PC-3 (cell line): ENCODE results near the gene LPCAT1. TPM values are rescaled to one million over a fixed set of nuclear protein-coding genes. Genes with fewer than 3 reads are reported as not detected.

ENCODE experiments used
- ATAC-seq: fragments of 200-7000 bp; cut with Tn5 transposase; 2 replicates; pipeline ENCODE4 v1.9.1; 2020; ENCODE audit warnings: mild to moderate bottlenecking, moderate library complexity
- BruUV-seq: library from RNA; stranded (reverse); fragments of 400-500 nt; replicated peaks from 2 replicates; lab custom pipeline; 2021; lab: Mats Ljungman, UMichigan
- CTCF ChIA-PET: fragments of 300-600 bp; sonication (Branson Sonifier 250); formaldehyde crosslinking; loops from one replicate; lab custom pipeline; 2022; ENCODE audit warnings: antibody characterized with exemption; lab: Charles Lee
- POLR2A ChIA-PET: fragments of 300-600 bp; sonication (Branson Sonifier 250); formaldehyde crosslinking; loops from one replicate; lab custom pipeline; 2022; ENCODE audit warnings: antibody characterized with exemption; ENCODE audit not compliant: unreplicated experiment; lab: Charles Lee
- DNase-seq: peaks from one replicate; pipeline ENCODE4 v3.0.0-alpha.2; 2015
- H2AFZ ChIP-seq: fragments of 300-600 bp; sonication (generic); 2 replicates; pipeline ENCODE4 v1.6.0; 2016; ENCODE audit warnings: antibody characterized with exemption, low read length
- H3F3A ChIP-seq: fragments of 300-600 bp; sonication (generic); one replicate; pipeline ENCODE4 v1.6.0; 2017; ENCODE audit warnings: antibody characterized with exemption, low read length, control low read depth, mild to moderate bottlenecking; ENCODE audit not compliant: unreplicated experiment
- H3K27ac ChIP-seq: fragments of 300-600 bp; sonication (generic); 2 replicates; pipeline ENCODE4 v1.5.1; 2016; ENCODE audit warnings: mild to moderate bottlenecking, low read length
- H3K27me3 ChIP-seq: fragments of 300-600 bp; sonication (generic); 2 replicates; pipeline ENCODE4 v1.6.1; 2016; ENCODE audit warnings: low read length, mixed read lengths
- H3K36me3 ChIP-seq: fragments of 300-600 bp; sonication (generic); 2 replicates; pipeline ENCODE4 v1.6.1; 2016; ENCODE audit warnings: low read depth, mixed run types, low read length, mixed read lengths
- H3K4me1 ChIP-seq: fragments of 300-600 bp; sonication (generic); 2 replicates; pipeline ENCODE4 v1.5.1; 2016; ENCODE audit warnings: low read length; ENCODE audit not compliant: insufficient read depth
- H3K4me2 ChIP-seq: fragments of 300-600 bp; sonication (generic); 2 replicates; pipeline ENCODE4 v1.6.0; 2016; ENCODE audit warnings: low read length
- H3K4me3 ChIP-seq: fragments of 300-600 bp; sonication (generic); 2 replicates; pipeline ENCODE4 v1.5.1; 2016; ENCODE audit warnings: mild to moderate bottlenecking, low read length, mixed read lengths
- H3K79me2 ChIP-seq: fragments of 300-600 bp; sonication (generic); 2 replicates; pipeline ENCODE4 v1.6.1; 2017; ENCODE audit warnings: low read length, mixed read lengths
- H3K9ac ChIP-seq: fragments of 300-600 bp; sonication (generic); 2 replicates; pipeline ENCODE4 v1.6.0; 2016; ENCODE audit warnings: mild to moderate bottlenecking, low read length
- H3K9me2 ChIP-seq: fragments of 300-600 bp; sonication (generic); replicated peaks from 2 replicates; pipeline ENCODE4 v1.6.1; 2016; ENCODE audit warnings: mixed run types, low read length, mixed read lengths
- H3K9me3 ChIP-seq: fragments of 300-600 bp; sonication (generic); 2 replicates; pipeline ENCODE4 v1.6.1; 2016; ENCODE audit warnings: low read length, mixed read lengths
- H4K20me1 ChIP-seq: fragments of 300-600 bp; sonication (generic); 2 replicates; pipeline ENCODE4 v1.6.1; 2016; ENCODE audit warnings: low read length, mixed read lengths
- EZH2 ChIP-seq: fragments of 300-600 bp; sonication (generic); IDR thresholded peaks from one replicate; pipeline ENCODE4 v1.6.1; 2017; ENCODE audit warnings: antibody characterized with exemption, mild to moderate bottlenecking, low read length; ENCODE audit not compliant: unreplicated experiment
- EZH2phosphoT487 ChIP-seq: fragments of 300-600 bp; sonication (generic); IDR thresholded peaks from 2 replicates; pipeline ENCODE4 v1.6.1; 2018; ENCODE audit warnings: mild to moderate bottlenecking, antibody characterized with exemption, low read length, borderline replicate concordance
- intact Hi-C: fragments of 100-400 bp; cut with micrococcal nuclease; formaldehyde crosslinking; loops from 2 replicates; pipeline ENCODE4 v1.9.0; 2023
- total RNA-seq: library from RNA; depleted of rRNA; stranded (reverse); fragments of >200 nt; gene quantifications from 2 replicates; pipeline ENCODE4 v1.2.3, GENCODE V29; 2014
- TF ChIP-seq, protein P1 (sequence below): fragments of 300-600 bp; sonication (generic); conservative IDR thresholded peaks from 2 replicates; pipeline ENCODE4 v1.5.1; 2017; ENCODE audit warnings: antibody characterized with exemption, low read depth, mild to moderate bottlenecking, low read length

The LPCAT1 gene
- total RNA-seq, 1 experiment from 2014 or later, result 121 TPM

- ATAC-seq (no peak), DNase-seq (no peak)
- H3F3A ChIP-seq, result no peaks in the 10 kb centered on the region
- no peaks in the 10 kb centered on the region for H3K9me2 ChIP-seq
- H3K27me3 ChIP-seq, result no peaks in the 10 kb centered on the region
- H3K9ac ChIP-seq, result no peak overlapping the region
- BruUV-seq, result no TSS peak
- no peak overlapping the region for H3K4me3 ChIP-seq
- peaks cover 69% of the 10 kb centered on the region for H3K36me3 ChIP-seq
- ChIA-PET CTCF (no interaction called here), POLR2A (no interaction called here)
- H3K4me1 ChIP-seq, result peaks cover 12% of the 10 kb centered on the region
- peaks cover 11% of the 10 kb centered on the region; the same call in 1 of the 2 replicates for H4K20me1 ChIP-seq
- no peak overlapping the region for H3K4me2 ChIP-seq
- intact Hi-C loops, result no loop called here
- no peak overlapping the region for H2AFZ ChIP-seq
- H3K79me2 ChIP-seq, result peaks cover 34% of the 10 kb centered on the region; the same call in 1 of the 2 replicates
- no peaks in the 10 kb centered on the region for H3K9me3 ChIP-seq
- TF ChIP-seq EZH2 (no peak), EZH2phosphoT487 (no peak)
- TF ChIP-seq, protein P1, sequence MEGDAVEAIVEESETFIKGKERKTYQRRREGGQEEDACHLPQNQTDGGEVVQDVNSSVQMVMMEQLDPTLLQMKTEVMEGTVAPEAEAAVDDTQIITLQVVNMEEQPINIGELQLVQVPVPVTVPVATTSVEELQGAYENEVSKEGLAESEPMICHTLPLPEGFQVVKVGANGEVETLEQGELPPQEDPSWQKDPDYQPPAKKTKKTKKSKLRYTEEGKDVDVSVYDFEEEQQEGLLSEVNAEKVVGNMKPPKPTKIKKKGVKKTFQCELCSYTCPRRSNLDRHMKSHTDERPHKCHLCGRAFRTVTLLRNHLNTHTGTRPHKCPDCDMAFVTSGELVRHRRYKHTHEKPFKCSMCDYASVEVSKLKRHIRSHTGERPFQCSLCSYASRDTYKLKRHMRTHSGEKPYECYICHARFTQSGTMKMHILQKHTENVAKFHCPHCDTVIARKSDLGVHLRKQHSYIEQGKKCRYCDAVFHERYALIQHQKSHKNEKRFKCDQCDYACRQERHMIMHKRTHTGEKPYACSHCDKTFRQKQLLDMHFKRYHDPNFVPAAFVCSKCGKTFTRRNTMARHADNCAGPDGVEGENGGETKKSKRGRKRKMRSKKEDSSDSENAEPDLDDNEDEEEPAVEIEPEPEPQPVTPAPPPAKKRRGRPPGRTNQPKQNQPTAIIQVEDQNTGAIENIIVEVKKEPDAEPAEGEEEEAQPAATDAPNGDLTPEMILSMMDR, result no peak
- H3K27ac ChIP-seq, result no peak overlapping the region
Observed at GRCh38 chr5:1492757-1493156, 31.0 kb downstream of the LPCAT1 start.

GRCh38 chr5:1490376-1490775 lies 33.4 kb downstream of the LPCAT1 start:
- H3K9me2 ChIP-seq, result no peaks in the 10 kb centered on the region
- no peak overlapping the region for H3K4me2 ChIP-seq
- intact Hi-C loops, result no loop called here
- DNase-seq, result no peak
- no peak overlapping the region for H3K27ac ChIP-seq
- H3F3A ChIP-seq, result no peaks in the 10 kb centered on the region
- BruUV-seq, result no TSS peak
- H3K36me3 ChIP-seq, result peaks cover 79% of the 10 kb centered on the region
- ATAC-seq, result no peak
- TF ChIP-seq EZH2phosphoT487, result no peak
- TF ChIP-seq, protein P1, result no peak
- no peak for TF ChIP-seq EZH2
- POLR2A ChIA-PET, result no interaction called here
- no peaks in the 10 kb centered on the region for H3K27me3 ChIP-seq
- no peak overlapping the region for H2AFZ ChIP-seq
- H3K4me1 ChIP-seq, result peaks cover 12% of the 10 kb centered on the region
- H3K9me3 ChIP-seq, result no peaks in the 10 kb centered on the region
- 0 out of 2 replicates have a peak, but pooled peaks cover 16% of the 10 kb centered on the region for H3K79me2 ChIP-seq
- peaks cover 4% of the 10 kb centered on the region; the same call in 1 of the 2 replicates for H4K20me1 ChIP-seq
- no peak overlapping the region for H3K4me3 ChIP-seq
- CTCF ChIA-PET, result interaction anchor here (1.0 kb wide), 1 partner anchor 316 kb away, joined by 3 read pairs; no protein-coding TSS in a partner anchor
- H3K9ac ChIP-seq, result no peak overlapping the region

- Histone ChIP-seq H3K4me1 (peaks cover 12% of the 10 kb centered on the region), H2AFZ (no peak overlapping the region), H3K36me3 (peaks cover 80% of the 10 kb centered on the region), H3K9ac (no peak overlapping the region), H3K4me3 (no peak overlapping the region), H3K79me2 (0 out of 2 replicates have a peak, but pooled peaks cover 10% of the 10 kb centered on the region), H3K9me3 (no peaks in the 10 kb centered on the region), H3K27ac (peak overlapping the region; percentile 36), H3F3A (no peaks in the 10 kb centered on the region), H4K20me1 (peaks cover 4% of the 10 kb centered on the region; the same call in 1 of the 2 replicates), H3K9me2 (no peaks in the 10 kb centered on the region), H3K27me3 (no peaks in the 10 kb centered on the region), H3K4me2 (peak overlapping the region; percentile 38; the same call in 1 of the 2 replicates)
- ChIA-PET CTCF (interaction anchor here (1.0 kb wide), 1 partner anchor 316 kb away, joined by 3 read pairs; no protein-coding TSS in a partner anchor), POLR2A (no interaction called here)
- no peak for DNase-seq
- TF ChIP-seq EZH2phosphoT487 (no peak), EZH2 (no peak)
- TF ChIP-seq, protein P1, result no peak
- BruUV-seq, result no TSS peak
- intact Hi-C loops, result no loop called here
- ATAC-seq, result no peak
Observed at GRCh38 chr5:1489754-1490153, 34.0 kb downstream of the LPCAT1 start.
